ENCODE data around the gene LIPG.

GRCh38 chr18:49521216-49521835 is 40.5 kb upstream of the LIPG start:
- TF ChIP-seq ZSCAN18 (CRISPR knock-in tag; IDR thresholded peaks at IDR 0.05) (no peak), CTCF (IDR thresholded peaks at IDR 0.05) (no peak), NFYB (CRISPR knock-in tag; conservative IDR thresholded peaks at IDR 0.05; ENCODE audit: low read depth) (no peak), TEAD1 (CRISPR knock-in tag; IDR thresholded peaks at IDR 0.05) (no peak), CREB1 (CRISPR knock-in tag; IDR thresholded peaks at IDR 0.05) (no peak), IRF2 (CRISPR knock-in tag; IDR thresholded peaks at IDR 0.05; ENCODE audit: borderline replicate concordance, low read depth) (no peak), SMAD3 (CRISPR knock-in tag; IDR thresholded peaks at IDR 0.05; ENCODE audit: borderline replicate concordance) (no peak)
